HEK293 (cell line): ENCODE measurements around the gene ERGIC1.
A peak's percentile ranks its signal among the peaks of the same experiment; 100 is the strongest.

Experiments used
- CTCF ChIA-PET: fragments of 350-600 bp; formaldehyde crosslinking; extraction: SDS; loops from one replicate; lab custom pipeline; 2021; ENCODE audit warnings: antibody characterized with exemption; lab: Yijun Ruan, JAX
- POLR2A ChIA-PET: fragments of 300-600 bp; formaldehyde crosslinking; extraction: SDS; loops from one replicate; lab custom pipeline; 2020; ENCODE audit warnings: antibody characterized with exemption, inconsistent platforms; lab: Yijun Ruan, JAX
- H3K27ac ChIP-seq: fragments of 200-500 bp; sonication (Bioruptor generic); 2 replicates; pipeline ENCODE4 v1.5.1; 2014; ENCODE audit warnings: low read depth, low read length, control low read depth, inconsistent platforms; ENCODE audit errors: extremely low read depth
- H3K36me3 ChIP-seq, 2 experiments: fragments of 200-500 bp in 1 of 2; sonication (Bioruptor generic) in 1 of 2; 1 replicate in 1 of 2; 2 replicates in 1 of 2; pipeline ENCODE4 v1.5.1; 2014 to 2017; ENCODE audit warnings: inconsistent platforms in 2 of 2, low read length in 2 of 2; ENCODE audit not compliant: control insufficient read depth in 2 of 2, insufficient read depth in 1 of 2
- H3K4me1 ChIP-seq: fragments of 200-500 bp; sonication (Bioruptor generic); 2 replicates; pipeline ENCODE4 v1.5.1; 2014; ENCODE audit warnings: mild to moderate bottlenecking, low read length, inconsistent platforms; ENCODE audit not compliant: control insufficient read depth, insufficient read depth
- H3K4me3 ChIP-seq: 2 replicates; pipeline ENCODE4 v1.5.1; 2011; ENCODE audit warnings: low read depth, mild to moderate bottlenecking, control low read depth, low read length, moderate library complexity
- H3K9me3 ChIP-seq: fragments of 200-500 bp; sonication (Bioruptor generic); 2 replicates; pipeline ENCODE4 v1.5.1; 2014; ENCODE audit warnings: low read depth, low read length, inconsistent platforms; ENCODE audit not compliant: control insufficient read depth, insufficient read depth
- FEZF1 ChIP-seq: fragments of 450-650 bp; formaldehyde crosslinking; IDR thresholded peaks from 2 replicates; pipeline ENCODE4 v1.5.1; 2016; ENCODE audit warnings: missing biosample characterization, missing genetic modification characterization
- IKZF3 ChIP-seq: fragments of 450-650 bp; IDR thresholded peaks from 2 replicates; pipeline ENCODE4 v1.5.0; 2018; ENCODE audit warnings: missing biosample characterization, mild to moderate bottlenecking, missing genetic modification characterization, moderate library complexity
- SP2 ChIP-seq: fragments of 450-650 bp; formaldehyde crosslinking; IDR thresholded peaks from 2 replicates; pipeline ENCODE4 v1.5.1; 2016; ENCODE audit warnings: missing biosample characterization, missing genetic modification characterization
- ZFHX2 ChIP-seq: fragments of 450-650 bp; formaldehyde crosslinking; conservative IDR thresholded peaks from 2 replicates; pipeline ENCODE4 v1.5.1; 2016; ENCODE audit warnings: missing biosample characterization, missing genetic modification characterization
- ZNF157 ChIP-seq: fragments of 450-650 bp; formaldehyde crosslinking; IDR thresholded peaks from 2 replicates; pipeline ENCODE4 v1.5.1; 2016; ENCODE audit warnings: missing biosample characterization, missing genetic modification characterization
- ZNF2 ChIP-seq: fragments of 450-650 bp; formaldehyde crosslinking; IDR thresholded peaks from 2 replicates; pipeline ENCODE4 v1.5.1; 2016; ENCODE audit warnings: missing biosample characterization, missing genetic modification characterization
- ZNF221 ChIP-seq: fragments of 450-650 bp; formaldehyde crosslinking; IDR thresholded peaks from 2 replicates; pipeline ENCODE4 v1.5.1; 2017; ENCODE audit warnings: missing biosample characterization, missing genetic modification characterization, borderline replicate concordance
- ZNF354C ChIP-seq: fragments of 450-650 bp; formaldehyde crosslinking; IDR thresholded peaks from 2 replicates; pipeline ENCODE4 v1.5.1; 2016; ENCODE audit warnings: missing biosample characterization, missing genetic modification characterization, low read depth, borderline replicate concordance
- ZNF394 ChIP-seq: fragments of 450-650 bp; formaldehyde crosslinking; IDR thresholded peaks from 2 replicates; pipeline ENCODE4 v1.5.1; 2016; ENCODE audit warnings: missing biosample characterization, missing genetic modification characterization, mild to moderate bottlenecking, moderate library complexity, borderline replicate concordance
- ZNF423 ChIP-seq: fragments of 450-650 bp; formaldehyde crosslinking; IDR thresholded peaks from 2 replicates; pipeline ENCODE4 v1.5.1; 2016; ENCODE audit warnings: missing biosample characterization, missing genetic modification characterization
- ZNF521 ChIP-seq: fragments of 450-650 bp; formaldehyde crosslinking; IDR thresholded peaks from 2 replicates; pipeline ENCODE4 v1.5.1; 2017; ENCODE audit warnings: missing biosample characterization, mild to moderate bottlenecking, missing genetic modification characterization
- ZNF544 ChIP-seq: fragments of 450-650 bp; formaldehyde crosslinking; IDR thresholded peaks from 2 replicates; pipeline ENCODE4 v1.5.0; 2017; ENCODE audit warnings: missing biosample characterization, missing genetic modification characterization
- ZNF610 ChIP-seq: fragments of 450-650 bp; formaldehyde crosslinking; IDR thresholded peaks from 2 replicates; pipeline ENCODE4 v1.5.1; 2016; ENCODE audit warnings: missing biosample characterization, missing genetic modification characterization, borderline replicate concordance
- ZNF664 ChIP-seq: fragments of 450-650 bp; formaldehyde crosslinking; IDR thresholded peaks from 2 replicates; pipeline ENCODE4 v1.5.1; 2016; ENCODE audit warnings: missing biosample characterization, missing genetic modification characterization
- ZNF701 ChIP-seq: fragments of 450-650 bp; formaldehyde crosslinking; IDR thresholded peaks from 2 replicates; pipeline ENCODE4 v1.5.1; 2016; ENCODE audit warnings: missing biosample characterization, missing genetic modification characterization
- ZNF792 ChIP-seq: fragments of 450-650 bp; formaldehyde crosslinking; IDR thresholded peaks from 2 replicates; pipeline ENCODE4 v1.5.1; 2016; ENCODE audit warnings: missing biosample characterization, missing genetic modification characterization
- TF ChIP-seq, protein P1 (sequence below): fragments of 450-650 bp; formaldehyde crosslinking; IDR thresholded peaks from 2 replicates; pipeline ENCODE4 v1.5.1; 2016; ENCODE audit warnings: missing biosample characterization, missing genetic modification characterization, borderline replicate concordance
- TF ChIP-seq, protein P2 (sequence below): fragments of 450-650 bp; formaldehyde crosslinking; IDR thresholded peaks from 2 replicates; pipeline ENCODE4 v1.5.1; 2017; ENCODE audit warnings: missing biosample characterization, missing genetic modification characterization
- TF ChIP-seq, protein P3 (sequence below): fragments of 450-650 bp; formaldehyde crosslinking; IDR thresholded peaks from 2 replicates; pipeline ENCODE4 v1.5.1; 2016; ENCODE audit warnings: missing biosample characterization, missing genetic modification characterization
- TF ChIP-seq, protein P4 (sequence below): sonication (generic); formaldehyde crosslinking; IDR thresholded peaks from 2 replicates; pipeline ENCODE4 v1.8.1; 2022; ENCODE audit warnings: mild to moderate bottlenecking, moderate library complexity, missing genetic modification reagents
- TF ChIP-seq, protein P5 (sequence below): fragments of 450-650 bp; formaldehyde crosslinking; IDR thresholded peaks from 2 replicates; pipeline ENCODE4 v1.5.1; 2016; ENCODE audit warnings: missing biosample characterization, missing genetic modification characterization

ERGIC1 gene

DNA sequence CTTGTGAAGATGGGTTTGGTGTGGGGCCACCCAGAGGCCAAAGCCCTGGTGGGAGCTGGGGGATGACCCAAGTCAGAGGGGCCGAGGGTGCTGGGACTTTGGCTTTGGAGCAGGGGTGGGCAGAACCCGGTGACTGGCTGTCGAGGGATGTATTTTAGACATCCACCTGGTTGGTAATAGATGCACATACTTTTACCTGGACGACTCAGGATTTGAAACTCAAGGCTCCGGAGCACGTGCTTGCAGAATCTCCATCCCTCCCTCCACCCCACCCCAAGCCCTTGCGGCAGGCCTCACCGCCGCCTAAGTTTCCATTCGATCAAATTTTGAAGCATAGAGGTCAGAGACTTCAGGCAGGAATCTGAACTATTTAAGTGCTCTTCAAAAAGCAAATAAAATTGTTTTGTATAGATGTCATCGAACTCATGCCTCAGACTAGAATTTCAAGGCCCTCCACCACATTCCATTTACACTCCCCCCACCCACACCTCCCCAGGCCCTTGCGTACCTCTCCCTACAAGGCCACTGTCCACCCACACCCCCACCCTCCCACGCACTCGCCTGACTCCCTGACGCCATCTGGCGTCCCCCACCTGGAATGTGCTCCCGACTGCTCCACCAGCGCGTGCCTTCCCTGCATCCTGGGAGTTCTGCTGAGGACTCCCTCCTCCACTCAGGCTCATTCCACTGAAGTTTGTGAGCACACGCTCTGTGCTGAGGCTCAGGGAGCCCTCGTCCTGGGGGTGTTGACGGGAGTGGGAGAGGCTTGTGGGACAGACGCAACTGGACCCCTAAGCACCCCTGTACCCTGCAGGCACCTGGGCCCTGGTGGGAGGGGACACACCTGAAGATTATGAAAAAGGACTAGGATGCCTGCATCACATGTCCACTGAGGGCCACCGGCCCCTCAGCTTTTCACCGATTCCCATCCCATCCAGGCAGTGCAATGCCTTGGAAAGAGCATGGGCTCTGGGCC is 68.7 kb downstream of the ERGIC1 start (continued):
- TF ChIP-seq, protein P1, sequence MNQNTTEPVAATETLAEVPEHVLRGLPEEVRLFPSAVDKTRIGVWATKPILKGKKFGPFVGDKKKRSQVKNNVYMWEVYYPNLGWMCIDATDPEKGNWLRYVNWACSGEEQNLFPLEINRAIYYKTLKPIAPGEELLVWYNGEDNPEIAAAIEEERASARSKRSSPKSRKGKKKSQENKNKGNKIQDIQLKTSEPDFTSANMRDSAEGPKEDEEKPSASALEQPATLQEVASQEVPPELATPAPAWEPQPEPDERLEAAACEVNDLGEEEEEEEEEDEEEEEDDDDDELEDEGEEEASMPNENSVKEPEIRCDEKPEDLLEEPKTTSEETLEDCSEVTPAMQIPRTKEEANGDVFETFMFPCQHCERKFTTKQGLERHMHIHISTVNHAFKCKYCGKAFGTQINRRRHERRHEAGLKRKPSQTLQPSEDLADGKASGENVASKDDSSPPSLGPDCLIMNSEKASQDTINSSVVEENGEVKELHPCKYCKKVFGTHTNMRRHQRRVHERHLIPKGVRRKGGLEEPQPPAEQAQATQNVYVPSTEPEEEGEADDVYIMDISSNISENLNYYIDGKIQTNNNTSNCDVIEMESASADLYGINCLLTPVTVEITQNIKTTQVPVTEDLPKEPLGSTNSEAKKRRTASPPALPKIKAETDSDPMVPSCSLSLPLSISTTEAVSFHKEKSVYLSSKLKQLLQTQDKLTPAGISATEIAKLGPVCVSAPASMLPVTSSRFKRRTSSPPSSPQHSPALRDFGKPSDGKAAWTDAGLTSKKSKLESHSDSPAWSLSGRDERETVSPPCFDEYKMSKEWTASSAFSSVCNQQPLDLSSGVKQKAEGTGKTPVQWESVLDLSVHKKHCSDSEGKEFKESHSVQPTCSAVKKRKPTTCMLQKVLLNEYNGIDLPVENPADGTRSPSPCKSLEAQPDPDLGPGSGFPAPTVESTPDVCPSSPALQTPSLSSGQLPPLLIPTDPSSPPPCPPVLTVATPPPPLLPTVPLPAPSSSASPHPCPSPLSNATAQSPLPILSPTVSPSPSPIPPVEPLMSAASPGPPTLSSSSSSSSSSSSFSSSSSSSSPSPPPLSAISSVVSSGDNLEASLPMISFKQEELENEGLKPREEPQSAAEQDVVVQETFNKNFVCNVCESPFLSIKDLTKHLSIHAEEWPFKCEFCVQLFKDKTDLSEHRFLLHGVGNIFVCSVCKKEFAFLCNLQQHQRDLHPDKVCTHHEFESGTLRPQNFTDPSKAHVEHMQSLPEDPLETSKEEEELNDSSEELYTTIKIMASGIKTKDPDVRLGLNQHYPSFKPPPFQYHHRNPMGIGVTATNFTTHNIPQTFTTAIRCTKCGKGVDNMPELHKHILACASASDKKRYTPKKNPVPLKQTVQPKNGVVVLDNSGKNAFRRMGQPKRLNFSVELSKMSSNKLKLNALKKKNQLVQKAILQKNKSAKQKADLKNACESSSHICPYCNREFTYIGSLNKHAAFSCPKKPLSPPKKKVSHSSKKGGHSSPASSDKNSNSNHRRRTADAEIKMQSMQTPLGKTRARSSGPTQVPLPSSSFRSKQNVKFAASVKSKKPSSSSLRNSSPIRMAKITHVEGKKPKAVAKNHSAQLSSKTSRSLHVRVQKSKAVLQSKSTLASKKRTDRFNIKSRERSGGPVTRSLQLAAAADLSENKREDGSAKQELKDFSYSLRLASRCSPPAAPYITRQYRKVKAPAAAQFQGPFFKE (tag by site-specific recombination): no peak
- TF ChIP-seq, protein P2, sequence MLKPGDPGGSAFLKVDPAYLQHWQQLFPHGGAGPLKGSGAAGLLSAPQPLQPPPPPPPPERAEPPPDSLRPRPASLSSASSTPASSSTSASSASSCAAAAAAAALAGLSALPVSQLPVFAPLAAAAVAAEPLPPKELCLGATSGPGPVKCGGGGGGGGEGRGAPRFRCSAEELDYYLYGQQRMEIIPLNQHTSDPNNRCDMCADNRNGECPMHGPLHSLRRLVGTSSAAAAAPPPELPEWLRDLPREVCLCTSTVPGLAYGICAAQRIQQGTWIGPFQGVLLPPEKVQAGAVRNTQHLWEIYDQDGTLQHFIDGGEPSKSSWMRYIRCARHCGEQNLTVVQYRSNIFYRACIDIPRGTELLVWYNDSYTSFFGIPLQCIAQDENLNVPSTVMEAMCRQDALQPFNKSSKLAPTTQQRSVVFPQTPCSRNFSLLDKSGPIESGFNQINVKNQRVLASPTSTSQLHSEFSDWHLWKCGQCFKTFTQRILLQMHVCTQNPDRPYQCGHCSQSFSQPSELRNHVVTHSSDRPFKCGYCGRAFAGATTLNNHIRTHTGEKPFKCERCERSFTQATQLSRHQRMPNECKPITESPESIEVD (tag by site-specific recombination): no peak
- no peak for TF ChIP-seq ZNF2 (tag by site-specific recombination)
- no peak for TF ChIP-seq ZNF544 (tag by site-specific recombination)

DNA sequence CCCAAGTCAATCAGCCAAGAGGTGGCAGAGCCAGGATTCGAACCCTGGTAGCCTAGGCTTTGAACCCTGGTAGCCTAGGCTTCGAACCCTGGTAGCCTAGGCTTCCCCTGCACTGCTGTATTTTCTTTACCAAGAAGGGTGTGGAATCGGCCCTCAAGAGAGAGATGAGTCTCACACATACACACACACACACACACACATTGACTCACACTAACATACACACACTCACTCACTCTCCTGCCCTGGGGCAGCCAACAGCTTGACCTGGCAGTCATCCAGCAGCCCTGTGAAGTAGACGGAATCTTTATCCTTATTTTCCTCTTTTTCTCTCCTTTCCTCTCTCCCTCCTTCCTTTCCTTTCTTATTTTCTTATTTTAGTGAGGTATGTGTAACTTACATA is 69.7 kb downstream of the ERGIC1 start:
- Histone ChIP-seq H3K27ac (no peak overlapping the region), H3K4me1 (peaks cover 14% of the 10 kb centered on the region; the same call in 1 of the 2 replicates), H3K36me3 (peaks cover 0 to 2% of the 10 kb centered on the region in 2 experiments; a peak in 1 of 3 replicates), H3K4me3 (no peak overlapping the region), H3K9me3 (no peaks in the 10 kb centered on the region)
- ChIA-PET CTCF (interaction anchor here (0.6 to 3.2 kb wide), 7 partner anchors 23 to 191 kb away, joined by 3 to 20 read pairs (median 5); no protein-coding TSS in a partner anchor), POLR2A (interaction anchor here (0.9 to 3.7 kb wide), 2 partner anchors 133 to 425 kb away, joined by 3 to 80 read pairs; partner anchors contain the start of genes DUSP1 and STC2)
- TF ChIP-seq, protein P3, sequence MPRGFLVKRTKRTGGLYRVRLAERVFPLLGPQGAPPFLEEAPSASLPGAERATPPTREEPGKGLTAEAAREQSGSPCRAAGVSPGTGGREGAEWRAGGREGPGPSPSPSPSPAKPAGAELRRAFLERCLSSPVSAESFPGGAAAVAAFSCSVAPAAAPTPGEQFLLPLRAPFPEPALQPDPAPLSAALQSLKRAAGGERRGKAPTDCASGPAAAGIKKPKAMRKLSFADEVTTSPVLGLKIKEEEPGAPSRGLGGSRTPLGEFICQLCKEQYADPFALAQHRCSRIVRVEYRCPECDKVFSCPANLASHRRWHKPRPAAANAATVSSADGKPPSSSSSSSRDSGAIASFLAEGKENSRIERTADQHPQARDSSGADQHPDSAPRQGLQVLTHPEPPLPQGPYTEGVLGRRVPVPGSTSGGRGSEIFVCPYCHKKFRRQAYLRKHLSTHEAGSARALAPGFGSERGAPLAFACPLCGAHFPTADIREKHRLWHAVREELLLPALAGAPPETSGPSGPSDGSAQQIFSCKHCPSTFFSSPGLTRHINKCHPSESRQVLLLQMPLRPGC (tag by site-specific recombination): peak; percentile 81
- TF ChIP-seq, protein P4, sequence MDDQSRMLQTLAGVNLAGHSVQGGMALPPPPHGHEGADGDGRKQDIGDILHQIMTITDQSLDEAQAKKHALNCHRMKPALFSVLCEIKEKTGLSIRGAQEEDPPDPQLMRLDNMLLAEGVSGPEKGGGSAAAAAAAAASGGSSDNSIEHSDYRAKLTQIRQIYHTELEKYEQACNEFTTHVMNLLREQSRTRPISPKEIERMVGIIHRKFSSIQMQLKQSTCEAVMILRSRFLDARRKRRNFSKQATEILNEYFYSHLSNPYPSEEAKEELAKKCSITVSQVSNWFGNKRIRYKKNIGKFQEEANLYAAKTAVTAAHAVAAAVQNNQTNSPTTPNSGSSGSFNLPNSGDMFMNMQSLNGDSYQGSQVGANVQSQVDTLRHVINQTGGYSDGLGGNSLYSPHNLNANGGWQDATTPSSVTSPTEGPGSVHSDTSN: no peak
- no peak for TF ChIP-seq ZNF354C (tag by site-specific recombination)
- TF ChIP-seq ZNF157 (tag by site-specific recombination): no peak
- no peak for TF ChIP-seq SP2 (tag by site-specific recombination)
- TF ChIP-seq IKZF3 (tag by site-specific recombination): no peak
- peak; percentile 33; the same call in 1 of the 2 replicates for TF ChIP-seq ZNF394
- TF ChIP-seq, protein P5, sequence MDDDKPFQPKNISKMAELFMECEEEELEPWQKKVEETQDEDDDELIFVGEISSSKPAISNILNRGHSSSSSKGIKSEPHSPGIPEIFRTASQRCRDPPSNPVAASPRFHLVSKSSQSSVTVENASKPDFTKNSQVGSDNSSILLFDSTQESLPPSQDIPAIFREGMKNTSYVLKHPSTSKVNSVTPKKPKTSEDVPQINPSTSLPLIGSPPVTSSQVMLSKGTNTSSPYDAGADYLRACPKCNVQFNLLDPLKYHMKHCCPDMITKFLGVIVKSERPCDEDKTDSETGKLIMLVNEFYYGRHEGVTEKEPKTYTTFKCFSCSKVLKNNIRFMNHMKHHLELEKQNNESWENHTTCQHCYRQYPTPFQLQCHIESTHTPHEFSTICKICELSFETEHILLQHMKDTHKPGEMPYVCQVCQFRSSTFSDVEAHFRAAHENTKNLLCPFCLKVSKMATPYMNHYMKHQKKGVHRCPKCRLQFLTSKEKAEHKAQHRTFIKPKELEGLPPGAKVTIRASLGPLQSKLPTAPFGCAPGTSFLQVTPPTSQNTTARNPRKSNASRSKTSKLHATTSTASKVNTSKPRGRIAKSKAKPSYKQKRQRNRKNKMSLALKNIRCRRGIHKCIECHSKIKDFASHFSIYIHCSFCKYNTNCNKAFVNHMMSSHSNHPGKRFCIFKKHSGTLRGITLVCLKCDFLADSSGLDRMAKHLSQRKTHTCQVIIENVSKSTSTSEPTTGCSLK: no peak
- no peak for TF ChIP-seq ZNF610 (tag by site-specific recombination)
- no peak; the same call in 1 of the 2 replicates for TF ChIP-seq ZNF792 (tag by site-specific recombination)
- TF ChIP-seq ZNF423: peak; percentile 75
- no peak for TF ChIP-seq ZNF701 (tag by site-specific recombination)
- TF ChIP-seq FEZF1: peak; percentile 64
- TF ChIP-seq ZNF521 (tag by site-specific recombination): no peak
- TF ChIP-seq ZFHX2 (tag by site-specific recombination): peak; percentile 86
- TF ChIP-seq ZNF221 (tag by site-specific recombination): no peak
- no peak for TF ChIP-seq ZNF664 (tag by site-specific recombination)
